HepG2 (cell line): ENCODE data around the gene TAGLN2. TPM values are rescaled to one million over a fixed set of nuclear protein-coding genes. Genes with fewer than 3 reads are reported as not detected.

Source experiments
- ATAC-seq: fragments of 200-7000 bp; cut with Tn5 transposase; 3 replicates; pipeline ENCODE4 v1.9.1; 2020; ENCODE audit warnings: mild to moderate bottlenecking, moderate library complexity
- BruUV-seq: library from RNA; stranded (reverse); fragments of 400-500 nt; replicated peaks from 2 replicates; lab custom pipeline; 2021; lab: Mats Ljungman, UMichigan
- CTCF ChIA-PET: fragments of 300-600 bp; formaldehyde crosslinking; extraction: SDS; loops from one replicate; lab custom pipeline; 2021; ENCODE audit warnings: low total read pairs, inconsistent platforms, low intra/inter-chr PET ratio; lab: Yijun Ruan, JAX
- POLR2A ChIA-PET: fragments of 350-600 bp; sonication (Branson Sonifier 250); formaldehyde crosslinking; loops from one replicate; lab custom pipeline; 2020; ENCODE audit warnings: antibody characterized with exemption, inconsistent platforms; lab: Yijun Ruan, JAX
- DNase-seq: peaks from one replicate; pipeline ENCODE4 v3.0.0-alpha.2; 2015; ENCODE audit warnings: low spot score
- FAIRE-seq: peaks from 3 replicates; lab custom pipeline; 2011; peaks lifted over from hg19 to GRCh38; lab: Jason Lieb, UNC
- H2AFZ ChIP-seq: one replicate; pipeline ENCODE4 v1.6.1; 2011; ENCODE audit warnings: low read length, inconsistent platforms
- H3K27ac ChIP-seq: fragments of 300-600 bp; 3 replicates; pipeline ENCODE4 v1.8.0; 2011; ENCODE audit warnings: mixed run types, mild to moderate bottlenecking, mixed read lengths, low read length, inconsistent platforms; ENCODE audit not compliant: insufficient read depth; ENCODE audit errors: extremely low read length
- H3K27me3 ChIP-seq, 2 experiments: fragments of 200-600 bp in 1 of 2; 2 replicates in 1 of 2; 3 replicates in 1 of 2; pipeline versions ENCODE4 v1.6.0 to v1.8.0; 2011; ENCODE audit warnings: low read length in 2 of 2, mild to moderate bottlenecking in 2 of 2, moderate library complexity in 2 of 2, inconsistent platforms in 1 of 2; ENCODE audit not compliant: insufficient read depth in 2 of 2, control insufficient read depth in 1 of 2
- H3K36me3 ChIP-seq, 2 experiments: fragments of 200-600 bp in 1 of 2; replicated peaks in 1 of 2; 2 replicates in 1 of 2; 3 replicates in 1 of 2; pipeline versions ENCODE4 v1.5.1 to v1.8.0; 2011; ENCODE audit warnings: low read length in 2 of 2, inconsistent platforms in 1 of 2; ENCODE audit not compliant: insufficient read depth in 2 of 2, control insufficient read depth in 1 of 2
- H3K4me1 ChIP-seq: 2 replicates; pipeline ENCODE4 v1.5.1; 2012; ENCODE audit warnings: low read length, inconsistent platforms; ENCODE audit not compliant: insufficient read depth
- H3K4me2 ChIP-seq: 2 replicates; pipeline ENCODE4 v1.6.0; 2011; ENCODE audit warnings: low read depth, low read length, inconsistent platforms
- H3K4me3 ChIP-seq, 3 experiments: fragments of 200-600 bp in 1 of 3; sonication (generic), shearing (Covaris generic) in 1 of 3; replicated peaks in 1 of 3; 2 replicates each; pipeline ENCODE4 v1.5.1; 2011 to 2016; ENCODE audit warnings: low read length in 3 of 3, inconsistent platforms in 2 of 3, low read depth in 2 of 3, mild to moderate bottlenecking in 2 of 3, control low read depth in 1 of 3, mixed read lengths in 1 of 3; ENCODE audit not compliant: insufficient read depth in 1 of 3
- H3K79me2 ChIP-seq: one replicate; pipeline ENCODE4 v1.6.1; 2011; ENCODE audit warnings: low read length, inconsistent platforms; ENCODE audit not compliant: insufficient read depth
- H3K9ac ChIP-seq: 2 replicates; pipeline ENCODE4 v1.6.0; 2011; ENCODE audit warnings: mild to moderate bottlenecking, low read depth, low read length, inconsistent platforms; ENCODE audit not compliant: insufficient read depth
- H3K9me3 ChIP-seq: 2 replicates; pipeline ENCODE4 v1.5.1; 2012; ENCODE audit warnings: mild to moderate bottlenecking, low read length
- H4K20me1 ChIP-seq: 2 replicates; pipeline ENCODE4 v1.6.0; 2011; ENCODE audit warnings: inconsistent platforms, mild to moderate bottlenecking, low read length, moderate library complexity; ENCODE audit not compliant: insufficient read depth
- DBP ChIP-seq: sonication (generic); formaldehyde crosslinking; IDR thresholded peaks from 2 replicates; pipeline ENCODE4 v1.4.0; 2020; ENCODE audit warnings: missing genetic modification reagents; ENCODE audit errors: not compliant biosample characterization
- FOXK2 ChIP-seq: fragments of 450-650 bp; IDR thresholded peaks from 2 replicates; pipeline ENCODE4 v1.6.1; 2016
- MEF2D ChIP-seq: sonication (generic); formaldehyde crosslinking; IDR thresholded peaks from 2 replicates; pipeline ENCODE4 v1.5.1; 2020; ENCODE audit warnings: mild to moderate bottlenecking, missing genetic modification reagents
- RARA ChIP-seq: IDR thresholded peaks from 2 replicates; pipeline ENCODE4 v1.6.1; 2016; ENCODE audit warnings: missing genetic modification reagents, missing compliant biosample characterization
- TARDBP ChIP-seq: sonication (generic); formaldehyde crosslinking; IDR thresholded peaks from 2 replicates; pipeline ENCODE4 v1.8.0; 2022; ENCODE audit warnings: mild to moderate bottlenecking, missing genetic modification reagents
- TCF7L2 ChIP-seq: IDR thresholded peaks from 2 replicates; pipeline ENCODE4 v1.6.1; 2011; ENCODE audit warnings: mild to moderate bottlenecking, low read depth, low read length, moderate library complexity
- WGBS: methylation state at CpG from one replicate; pipeline ENCODE4 v1.1.6; 2017; ENCODE audit warnings: low lambda C conversion rate; 5-methylcytosine and 5-hydroxymethylcytosine counted together
- in situ Hi-C: cut with HindIII; loops from 2 replicates; pipeline ENCODE4 v1.10.0; 2017; ENCODE audit warnings: low pct_unique_long_range_greater_than_20kb; ENCODE audit not compliant: extremely low pct_ligation_motif_present
- intact Hi-C: fragments of 100-400 bp; cut with micrococcal nuclease; formaldehyde crosslinking; loops from one replicate; pipeline ENCODE4 v1.10.0; 2022; ENCODE audit not compliant: unreplicated experiment
- polyA plus RNA-seq, 8 experiments: library from polyadenylated mRNA; depleted of rRNA in 3 of 8; stranded (reverse) in 7 of 8; unstranded in 1 of 8; fragments of >200 nt; fragmentation: Illumina TruSeq in 4 of 8; extraction: Trizol in 4 of 8; gene quantifications; 2 replicates each; pipeline versions ENCODE4 v1.2.1 to v1.2.3, GENCODE V29; 2011 to 2016; ENCODE audit warnings: low read depth in 4 of 8, missing spikeins in 1 of 8, mixed read lengths in 1 of 8; ENCODE audit not compliant: insufficient read depth in 1 of 8
- total RNA-seq, 5 experiments: library from RNA; depleted of rRNA; stranded (reverse); fragments of >200 nt; fragmentation: Illumina TruSeq; extraction: Trizol; gene quantifications; 2 replicates each; pipeline ENCODE4 v1.2.3, GENCODE V29; 2016; ENCODE audit warnings: low read depth in 1 of 5

TAGLN2 gene
- total and polyA plus RNA-seq, 2 of the 13 experiments (the other 11 are each of a cell fraction or from before 2014, with no cell fraction given): 6.7 to 17.2 TPM

GRCh38 chr1:159955456-159955855 is 30.1 kb upstream of the TAGLN2 start (continued):
- TF ChIP-seq DBP (CRISPR knock-in tag): no peak

GRCh38 chr1:159953536-159954515 is 28.5 kb upstream of the TAGLN2 start, which contains the start of gene SLAMF9:
Gene SLAMF9 (minus strand): TSS chr1:159954237. CDS start chr1:159954137, 100 bp downstream.
- 34% methylated on average over 10 of the region's 11 CpGs for WGBS
- Histone ChIP-seq H3K4me1 (no peaks in the 10 kb centered on the region), H3K79me2 (no peaks in the 10 kb centered on the region), H3K27me3 (peaks cover 0 to 23% of the 10 kb centered on the region in 2 experiments; a peak in 1 of 5 replicates), H3K9me3 (no peaks in the 10 kb centered on the region), H3K4me2 (no peak within 1 kb of the TSS), H4K20me1 (no peaks in the 10 kb centered on the region), H3K9ac (no peak within 1 kb of the TSS), H3K36me3 (no peaks in the 10 kb centered on the region), H3K27ac (no peak within 1 kb of the TSS), H3K4me3 (no peak within 1 kb of the TSS), H2AFZ (no peak within 1 kb of the TSS)
- FAIRE-seq (no peak), DNase-seq (no peak), ATAC-seq (no peak)
- BruUV-seq: no TSS peak
- TF ChIP-seq RARA: no peak
- no peak for TF ChIP-seq TCF7L2
- TF ChIP-seq TARDBP: no peak
- no peak for TF ChIP-seq FOXK2
- no peak for TF ChIP-seq MEF2D (CRISPR knock-in tag)
- in situ Hi-C loops: no loop called here
- CTCF ChIA-PET: no interaction called here
- POLR2A ChIA-PET: no interaction called here
- intact Hi-C loops: no loop called here
